ENCODE results near the gene MYO1C.
"Not testable (repeated sequence)": the region's sequence is repeated elsewhere in the genome, so short reads cannot be mapped to it uniquely, and the experiment has no call there.

The MYO1C gene

GRCh38 chr17:1455797-1456599 is 36.5 kb downstream of the MYO1C start, which contains the start of gene CRK:
Gene CRK (minus strand): TSS chr17:1456232. CDS start chr17:1456117, 115 bp downstream.
- H3K4me3 ChIP-seq (replicated peaks; ENCODE audit: insufficient read depth, low read length) = peak within 1 kb of the TSS; percentile 73
- peak; percentile 73 to 84 for DNase-seq (ENCODE audit: low read depth in 1 of 2, low spot score in 1 of 2)
- H3K27me3 ChIP-seq (ENCODE audit: insufficient read depth, poor library complexity, severe bottlenecking) = no peaks in the 10 kb centered on the region
- peak within 1 kb of the TSS; percentile 71 for H3K27ac ChIP-seq (replicated peaks)
- TF ChIP-seq REST (IDR thresholded peaks at IDR 0.05; ENCODE audit: insufficient replicate concordance, low read depth) (no peak), CTCF (IDR thresholded peaks at IDR 0.05; ENCODE audit: insufficient read depth, low read length) (no peak), GABPA (IDR thresholded peaks at IDR 0.05; ENCODE audit: low read depth) (peak; percentile 61), POLR2AphosphoS5 (IDR thresholded peaks at IDR 0.05; ENCODE audit: low read depth) (peak; percentile 93)

- TF ChIP-seq SPI1 (IDR thresholded peaks at IDR 0.05; ENCODE audit: borderline replicate concordance, low read depth) (peak; percentile 35; the same call in 1 of the 2 replicates), REST (IDR thresholded peaks at IDR 0.05; ENCODE audit: insufficient replicate concordance, low read depth) (no peak)
- peak in 1 of 2 experiments; percentile 39 for DNase-seq (ENCODE audit: low read depth in 1 of 2, low spot score in 1 of 2)
- Histone ChIP-seq H3K27ac (replicated peaks) (peak overlapping the region; percentile 71), H3K27me3 (ENCODE audit: insufficient read depth, poor library complexity, severe bottlenecking) (no peaks in the 10 kb centered on the region), H3K4me3 (replicated peaks; ENCODE audit: insufficient read depth, low read length) (peak overlapping the region; percentile 73)
These were observed 37.1 kb downstream of the MYO1C start for GRCh38 chr17:1455291-1455796.

GRCh38 chr17:1454541-1454940 is 37.9 kb downstream of the MYO1C start:
- Histone ChIP-seq H3K4me3 (replicated peaks; ENCODE audit: insufficient read depth, low read length) (peak overlapping the region; percentile 73), H3K27me3 (ENCODE audit: insufficient read depth, poor library complexity, severe bottlenecking) (no peaks in the 10 kb centered on the region), H3K27ac (replicated peaks) (no peak overlapping the region)
- no peak for DNase-seq (ENCODE audit: low read depth in 1 of 2, low spot score in 1 of 2)
- no peak for TF ChIP-seq REST (IDR thresholded peaks at IDR 0.05; ENCODE audit: insufficient replicate concordance, low read depth)
- TF ChIP-seq GABPA (IDR thresholded peaks at IDR 0.05; ENCODE audit: low read depth) = no peak
- TF ChIP-seq CTCF (IDR thresholded peaks at IDR 0.05; ENCODE audit: insufficient read depth, low read length) = no peak
- TF ChIP-seq SPI1 (IDR thresholded peaks at IDR 0.05; ENCODE audit: borderline replicate concordance, low read depth) = no peak
- no peak for TF ChIP-seq POLR2AphosphoS5 (IDR thresholded peaks at IDR 0.05; ENCODE audit: low read depth)

- H3K4me3 ChIP-seq (replicated peaks; ENCODE audit: insufficient read depth, low read length); H3K27ac ChIP-seq (replicated peaks); DNase-seq (ENCODE audit: low read depth in 1 of 2, low spot score in 1 of 2); H3K27me3 ChIP-seq (ENCODE audit: insufficient read depth, poor library complexity, severe bottlenecking): not testable (repeated sequence)
These were observed 38.8 kb downstream of the MYO1C start for GRCh38 chr17:1453694-1454093.
